ENCODE measurements around the gene SPDEF. TPM values are rescaled to one million over a fixed set of nuclear protein-coding genes. Genes with fewer than 3 reads are reported as not detected.
A peak's percentile ranks its signal among the peaks of the same experiment; 100 is the strongest.

The SPDEF gene
- total RNA-seq, 2 experiments from 2014 or later = 0.18 TPM; not detected in 1

DNA sequence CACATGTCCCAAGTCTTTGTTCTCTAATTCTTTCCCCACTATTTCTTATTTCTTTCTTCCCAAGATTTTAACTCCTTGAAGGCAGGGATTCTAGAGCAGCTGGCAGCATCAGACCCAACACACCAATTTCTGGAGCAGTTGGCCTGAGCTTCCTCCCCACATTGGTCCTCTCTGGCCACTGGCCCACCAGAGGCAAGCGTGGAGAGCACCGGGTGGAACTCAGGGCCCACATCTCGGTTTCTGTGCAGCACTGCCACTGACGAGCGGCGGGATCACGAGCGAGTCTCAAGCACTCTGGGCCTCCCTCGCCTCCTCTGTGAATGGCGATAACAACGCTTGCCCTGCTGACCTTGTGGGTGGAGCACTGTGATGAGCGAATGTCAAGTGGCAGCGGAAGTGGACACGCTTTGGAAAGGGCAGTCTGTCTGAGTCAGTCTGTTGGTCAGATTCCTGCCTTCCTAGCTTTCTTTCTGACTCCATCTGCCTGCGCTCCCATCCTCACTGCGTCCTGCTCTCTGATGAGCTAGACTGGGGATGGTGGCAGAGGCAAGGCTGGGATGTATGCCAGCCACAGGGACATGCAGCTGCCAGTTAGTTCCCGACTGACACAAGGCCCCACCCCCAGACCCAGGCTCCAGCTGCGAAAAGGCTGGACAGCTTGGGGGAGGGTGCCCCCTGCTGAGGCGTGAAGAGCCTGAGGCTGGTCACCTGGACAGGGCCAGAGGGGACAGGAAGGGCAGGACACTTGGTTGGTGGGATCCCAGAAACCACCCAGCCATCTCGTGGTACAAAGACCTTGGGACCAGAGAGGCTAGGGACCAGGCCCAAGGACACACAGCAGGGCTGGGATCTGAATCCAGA lies 4.5 kb upstream of the SPDEF start:
- POLR2A ChIA-PET = interaction anchor here (0.6 kb wide), 1 partner anchor 48 kb away, joined by 3 read pairs; no protein-coding TSS in a partner anchor
- Mint-ChIP-seq H3K9me3 (ENCODE audit: low read depth) (no peaks in the 10 kb centered on the region), H3K4me3 (no peak overlapping the region), H3K36me3 (ENCODE audit: low read depth) (no peaks in the 10 kb centered on the region), H3K27ac (no peak overlapping the region), H3K4me1 (no peaks in the 10 kb centered on the region), H3K27me3 (no peaks in the 10 kb centered on the region)
- CTCF ChIA-PET = interaction anchor here (0.5 to 0.9 kb wide), 2 partner anchors 94 to 414 kb away, joined by 3 to 4 read pairs; no protein-coding TSS in a partner anchor
- ATAC-seq = no peak
- DNase-seq = no peak
- intact Hi-C loops (cut with DNase I, micrococcal nuclease) = no loop called here

DNA sequence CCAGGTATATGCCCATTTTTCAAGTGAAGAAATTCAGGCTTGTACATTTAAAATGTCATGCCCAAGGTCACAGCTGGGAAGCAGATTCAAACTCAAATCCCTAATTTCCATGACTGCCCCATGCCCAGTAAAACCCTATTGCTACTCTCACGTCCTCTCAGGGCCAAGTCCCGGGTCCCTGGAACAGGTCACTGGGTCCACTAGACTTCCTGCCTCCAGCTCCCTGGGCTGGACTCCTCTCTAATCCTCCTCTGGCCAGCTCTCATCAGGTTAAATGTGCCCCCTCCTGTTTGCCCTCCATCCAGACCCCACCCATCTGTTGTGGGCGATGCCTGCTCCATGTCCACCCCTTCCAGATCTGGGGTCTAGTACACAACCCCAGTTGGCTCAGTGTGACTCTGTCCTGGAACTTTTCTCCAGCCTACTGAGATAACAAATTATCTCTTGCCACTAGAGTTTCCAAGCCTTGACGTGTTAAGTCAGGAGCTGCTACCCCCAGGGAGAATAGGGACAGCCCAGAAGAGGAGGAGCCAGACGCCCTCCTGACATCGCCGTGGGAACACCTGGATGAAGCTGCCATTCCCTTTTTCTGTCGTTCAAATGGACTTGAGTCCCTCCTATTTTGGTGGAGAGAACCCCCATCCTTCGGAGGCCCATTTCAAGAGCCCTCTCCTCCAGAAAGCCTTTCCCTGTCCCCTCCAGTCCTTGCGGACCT lies 3.7 kb upstream of the SPDEF start:
- Mint-ChIP-seq H3K36me3 (ENCODE audit: low read depth) (no peaks in the 10 kb centered on the region), H3K27ac (no peak overlapping the region)
- CTCF ChIA-PET = interaction anchor here (0.5 to 0.9 kb wide), 3 partner anchors 93 to 586 kb away, joined by 3 to 4 read pairs (median 3); no protein-coding TSS in a partner anchor

GRCh38 chr6:34558172-34558714 lies 2.1 kb upstream of the SPDEF start:
- Mint-ChIP-seq H3K4me3 (no peak overlapping the region), H3K36me3 (ENCODE audit: low read depth) (no peaks in the 10 kb centered on the region), H3K9me3 (ENCODE audit: low read depth) (no peaks in the 10 kb centered on the region), H3K27ac (no peak overlapping the region), H3K27me3 (no peaks in the 10 kb centered on the region), H3K4me1 (peaks cover 13% of the 10 kb centered on the region)
- ChIA-PET CTCF (interaction anchor here (0.6 to 1.2 kb wide), 4 partner anchors 10 to 187 kb away, joined by 3 read pairs; no protein-coding TSS in a partner anchor), POLR2A (no interaction called here)
- ATAC-seq (no peak), DNase-seq (no peak)
- intact Hi-C loops (cut with DNase I, micrococcal nuclease) = no loop called here

More for the DNA sequence above, 3.7 kb upstream of the SPDEF start:
- H3K27me3 Mint-ChIP-seq = no peaks in the 10 kb centered on the region
- H3K4me1 Mint-ChIP-seq = peaks cover 5% of the 10 kb centered on the region
- ATAC-seq (no peak), DNase-seq (no peak)
- intact Hi-C loops (cut with DNase I, micrococcal nuclease) = no loop called here
- no peaks in the 10 kb centered on the region for H3K9me3 Mint-ChIP-seq (ENCODE audit: low read depth)
- no peak overlapping the region for H3K4me3 Mint-ChIP-seq
- POLR2A ChIA-PET = no interaction called here

- no peak overlapping the region for H3K27ac Mint-ChIP-seq
- DNase-seq = no peak
- CTCF ChIA-PET = interaction anchor here (0.6 to 1.2 kb wide), 2 partner anchors 366 to 787 kb away, joined by 4 read pairs; no protein-coding TSS in a partner anchor
Measured at GRCh38 chr6:34557228-34557627, 1.1 kb upstream of the SPDEF start.

DNA sequence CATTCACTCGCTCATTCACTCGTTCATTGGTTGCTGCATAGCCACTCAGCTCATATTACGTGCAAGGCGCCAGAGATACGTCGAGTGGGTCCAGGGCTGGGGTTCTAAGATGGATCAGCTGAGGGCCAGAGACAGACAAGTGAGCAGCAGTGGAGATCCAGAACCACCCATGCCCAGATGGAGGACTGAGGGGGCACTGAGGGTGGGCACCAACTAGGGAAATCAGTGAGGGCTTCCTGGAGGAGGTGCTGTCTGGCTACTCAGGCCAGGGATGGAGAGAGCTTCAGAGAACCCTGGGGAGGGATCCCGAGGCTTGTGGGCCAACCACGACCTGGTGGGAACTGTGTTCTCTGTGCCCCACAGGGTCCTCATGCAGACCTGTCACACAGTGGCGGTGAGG lies 364 bp upstream of the SPDEF start:
- H3K4me3 Mint-ChIP-seq = no peak overlapping the region
- POLR2A ChIA-PET = no interaction called here
- intact Hi-C loops (cut with DNase I, micrococcal nuclease) = no loop called here
- no peak for ATAC-seq
- CTCF ChIA-PET = interaction anchor here (1.2 kb wide), 1 partner anchor 786 kb away, joined by 4 read pairs; no protein-coding TSS in a partner anchor
- no peaks in the 10 kb centered on the region for H3K9me3 Mint-ChIP-seq (ENCODE audit: low read depth)
- no peaks in the 10 kb centered on the region for H3K27me3 Mint-ChIP-seq
- H3K4me1 Mint-ChIP-seq = peaks cover 13% of the 10 kb centered on the region
- H3K27ac Mint-ChIP-seq = no peak overlapping the region
- no peak for DNase-seq
- H3K36me3 Mint-ChIP-seq (ENCODE audit: low read depth) = no peaks in the 10 kb centered on the region

More at GRCh38 chr6:34557228-34557627, 1.1 kb upstream of the SPDEF start:
- H3K27me3 Mint-ChIP-seq = no peaks in the 10 kb centered on the region
- POLR2A ChIA-PET = no interaction called here
- H3K36me3 Mint-ChIP-seq (ENCODE audit: low read depth) = no peaks in the 10 kb centered on the region
- ATAC-seq = no peak
- H3K4me3 Mint-ChIP-seq = no peak overlapping the region
- no peaks in the 10 kb centered on the region for H3K9me3 Mint-ChIP-seq (ENCODE audit: low read depth)
- peaks cover 13% of the 10 kb centered on the region for H3K4me1 Mint-ChIP-seq
- intact Hi-C loops (cut with DNase I, micrococcal nuclease) = no loop called here

DNA sequence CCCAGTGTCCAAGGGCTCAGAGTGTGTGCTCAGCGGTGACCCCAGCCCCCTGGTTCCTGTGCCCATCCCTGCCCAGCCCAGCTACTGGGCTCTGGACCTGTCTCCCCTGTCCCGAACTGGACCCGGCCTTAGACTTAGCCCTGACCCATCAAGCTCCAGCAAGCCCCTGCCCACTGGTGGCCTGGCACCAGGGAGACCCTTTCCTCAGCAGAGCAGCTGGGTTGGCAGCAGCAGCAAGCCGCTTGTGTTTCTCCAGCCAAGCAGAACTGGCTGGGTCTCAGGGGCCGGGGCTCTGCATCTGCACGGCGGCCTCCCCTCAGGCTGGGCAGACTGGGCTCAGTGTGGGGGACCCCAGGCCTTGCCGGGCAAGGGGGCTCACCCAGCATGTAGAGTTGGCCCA lies 801 bp downstream of the SPDEF start:
- intact Hi-C loops (cut with DNase I, micrococcal nuclease) = no loop called here
- Mint-ChIP-seq H3K27me3 (no peaks in the 10 kb centered on the region), H3K27ac (no peak overlapping the region), H3K4me3 (no peak overlapping the region), H3K9me3 (ENCODE audit: low read depth) (no peaks in the 10 kb centered on the region), H3K36me3 (ENCODE audit: low read depth) (no peaks in the 10 kb centered on the region), H3K4me1 (peaks cover 13% of the 10 kb centered on the region)
- ChIA-PET CTCF (interaction anchor here (0.6 to 0.9 kb wide), 2 partner anchors 20 to 680 kb away, joined by 3 read pairs; no protein-coding TSS in a partner anchor), POLR2A (no interaction called here)
- DNase-seq (no peak), ATAC-seq (no peak)

DNA sequence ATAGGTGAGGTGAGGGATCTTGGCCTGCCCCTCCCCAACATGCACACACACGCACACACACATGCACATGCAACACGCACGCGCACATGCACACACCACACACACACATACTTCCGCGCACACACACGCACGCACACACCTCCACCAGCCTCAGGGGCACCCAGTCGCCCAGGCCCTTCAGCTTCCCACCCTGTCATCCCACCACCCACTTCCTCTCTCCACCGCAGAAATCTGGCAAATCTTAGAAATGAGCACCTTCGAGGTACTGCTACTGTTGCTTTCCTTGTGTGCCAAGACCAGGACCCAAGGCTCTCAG lies 1.2 kb downstream of the SPDEF start:
- Mint-ChIP-seq H3K4me3 (no peak overlapping the region), H3K4me1 (peaks cover 13% of the 10 kb centered on the region), H3K27ac (no peak overlapping the region), H3K9me3 (ENCODE audit: low read depth) (no peaks in the 10 kb centered on the region), H3K36me3 (ENCODE audit: low read depth) (no peaks in the 10 kb centered on the region), H3K27me3 (no peaks in the 10 kb centered on the region)
- ChIA-PET POLR2A (no interaction called here), CTCF (interaction anchor here (0.6 to 0.9 kb wide), 3 partner anchors 20 to 680 kb away, joined by 3 read pairs; no protein-coding TSS in a partner anchor)
- ATAC-seq (peak; percentile 63), DNase-seq (peak; percentile 25)
- intact Hi-C loops (cut with DNase I, micrococcal nuclease) = no loop called here

GRCh38 chr6:34554291-34555006 lies 1.7 kb downstream of the SPDEF start:
- Mint-ChIP-seq H3K27ac (no peak overlapping the region), H3K27me3 (no peaks in the 10 kb centered on the region), H3K4me3 (no peak overlapping the region), H3K36me3 (ENCODE audit: low read depth) (no peaks in the 10 kb centered on the region), H3K9me3 (ENCODE audit: low read depth) (no peaks in the 10 kb centered on the region), H3K4me1 (peaks cover 13% of the 10 kb centered on the region)
- ChIA-PET POLR2A (no interaction called here), CTCF (interaction anchor here (0.7 to 0.9 kb wide), 3 partner anchors 21 to 143 kb away, joined by 3 to 4 read pairs (median 3); no protein-coding TSS in a partner anchor)
- DNase-seq (no peak), ATAC-seq (peak; percentile 43)
- intact Hi-C loops (cut with DNase I, micrococcal nuclease) = no loop called here

DNA sequence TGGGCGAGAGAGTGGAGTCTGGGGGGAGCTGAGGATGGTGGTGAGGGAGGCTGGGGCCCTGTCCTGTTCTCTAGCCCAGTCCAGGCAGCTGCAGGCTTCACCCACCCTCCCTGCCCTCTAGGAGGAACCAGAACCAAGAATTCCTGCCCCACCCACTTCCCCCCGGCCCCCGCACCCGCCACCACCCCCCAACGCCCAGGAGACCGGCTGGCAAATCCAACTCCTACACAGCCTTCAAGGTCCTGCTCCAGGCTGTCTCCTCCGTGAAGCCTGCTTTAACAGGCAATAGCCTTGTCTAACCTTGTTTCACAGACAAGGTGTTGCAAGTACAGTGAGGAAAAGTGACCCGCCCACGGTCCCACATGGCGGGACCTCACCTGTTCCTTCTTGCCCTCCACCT lies 2.4 kb downstream of the SPDEF start:
- no peaks in the 10 kb centered on the region for H3K36me3 Mint-ChIP-seq (ENCODE audit: low read depth)
- CTCF ChIA-PET = interaction anchor here (0.7 kb wide), 1 partner anchor 144 kb away, joined by 4 read pairs; no protein-coding TSS in a partner anchor
- no peak for DNase-seq
- H3K4me3 Mint-ChIP-seq = no peak overlapping the region
- no peak overlapping the region for H3K27ac Mint-ChIP-seq
- no peaks in the 10 kb centered on the region for H3K9me3 Mint-ChIP-seq (ENCODE audit: low read depth)
- H3K4me1 Mint-ChIP-seq = peaks cover 13% of the 10 kb centered on the region
- POLR2A ChIA-PET = no interaction called here
- no peaks in the 10 kb centered on the region for H3K27me3 Mint-ChIP-seq
- ATAC-seq = no peak
- intact Hi-C loops (cut with DNase I, micrococcal nuclease) = no loop called here

GRCh38 chr6:34553146-34553545 lies 3.0 kb downstream of the SPDEF start:
- Mint-ChIP-seq H3K36me3 (ENCODE audit: low read depth) (no peaks in the 10 kb centered on the region), H3K4me1 (peaks cover 13% of the 10 kb centered on the region), H3K27ac (no peak overlapping the region), H3K4me3 (no peak overlapping the region), H3K9me3 (ENCODE audit: low read depth) (no peaks in the 10 kb centered on the region), H3K27me3 (no peaks in the 10 kb centered on the region)
- POLR2A ChIA-PET = no interaction called here
- CTCF ChIA-PET = interaction anchor here (1.3 kb wide), 1 partner anchor 25 kb away, joined by 3 read pairs; no protein-coding TSS in a partner anchor
- DNase-seq = no peak
- intact Hi-C loops (cut with DNase I, micrococcal nuclease) = no loop called here
- ATAC-seq = no peak

DNA sequence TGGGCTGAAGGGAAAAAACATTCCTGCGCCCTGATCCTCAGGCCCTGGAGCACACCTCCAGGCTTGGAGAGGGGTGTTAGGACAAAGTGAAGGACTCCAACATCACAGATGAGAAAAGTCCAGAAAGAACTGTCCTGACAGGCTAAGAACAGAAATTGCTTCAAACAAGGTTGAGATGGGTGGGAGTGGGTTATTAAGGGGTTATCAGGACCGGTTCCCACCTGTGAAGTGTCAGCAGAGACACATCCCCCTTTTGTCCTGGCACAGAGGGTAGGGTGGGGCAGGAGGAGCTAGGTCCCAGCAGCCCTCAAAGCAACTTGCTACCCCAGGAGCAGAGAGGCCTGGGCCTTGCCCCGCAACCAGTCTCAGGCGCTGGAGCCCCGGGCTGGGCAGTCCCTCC lies 3.5 kb downstream of the SPDEF start:
- Mint-ChIP-seq H3K36me3 (ENCODE audit: low read depth) (no peaks in the 10 kb centered on the region), H3K27ac (no peak overlapping the region)

More for the DNA sequence above, 3.5 kb downstream of the SPDEF start:
- intact Hi-C loops (cut with DNase I, micrococcal nuclease) = no loop called here
- peaks cover 13% of the 10 kb centered on the region for H3K4me1 Mint-ChIP-seq
- ChIA-PET CTCF (interaction anchor here (0.7 to 1.3 kb wide), 2 partner anchors 13 to 25 kb away, joined by 3 read pairs; no protein-coding TSS in a partner anchor), POLR2A (no interaction called here)
- H3K27me3 Mint-ChIP-seq = no peaks in the 10 kb centered on the region
- ATAC-seq (no peak), DNase-seq (no peak)
- H3K4me3 Mint-ChIP-seq = no peak overlapping the region
- no peaks in the 10 kb centered on the region for H3K9me3 Mint-ChIP-seq (ENCODE audit: low read depth)

Measured in activated CD4-positive, alpha-beta T cell treated with anti-CD3 and anti-CD28 coated beads for 36 hours (primary cell).